Lower leg skin (tissue), 3 donors: ENCODE measurements around the gene NANOS3.

Source experiments
- POLR2A ChIP-seq, 2 donors: fragments of 450-650 bp; IDR thresholded peaks; one replicate each; pipeline ENCODE4 v1.6.1; 2016 to 2017; ENCODE audit warnings: antibody characterized with exemption in 2 of 2, mild to moderate bottlenecking in 1 of 2, moderate library complexity in 1 of 2
- TF ChIP-seq, protein P1 (sequence below), 3 donors: fragments of 450-650 bp; IDR thresholded peaks; one replicate each; pipeline ENCODE4 v1.5.1; 2016; ENCODE audit warnings: antibody characterized with exemption in 3 of 3, mild to moderate bottlenecking in 3 of 3, moderate library complexity in 2 of 3

DNA sequence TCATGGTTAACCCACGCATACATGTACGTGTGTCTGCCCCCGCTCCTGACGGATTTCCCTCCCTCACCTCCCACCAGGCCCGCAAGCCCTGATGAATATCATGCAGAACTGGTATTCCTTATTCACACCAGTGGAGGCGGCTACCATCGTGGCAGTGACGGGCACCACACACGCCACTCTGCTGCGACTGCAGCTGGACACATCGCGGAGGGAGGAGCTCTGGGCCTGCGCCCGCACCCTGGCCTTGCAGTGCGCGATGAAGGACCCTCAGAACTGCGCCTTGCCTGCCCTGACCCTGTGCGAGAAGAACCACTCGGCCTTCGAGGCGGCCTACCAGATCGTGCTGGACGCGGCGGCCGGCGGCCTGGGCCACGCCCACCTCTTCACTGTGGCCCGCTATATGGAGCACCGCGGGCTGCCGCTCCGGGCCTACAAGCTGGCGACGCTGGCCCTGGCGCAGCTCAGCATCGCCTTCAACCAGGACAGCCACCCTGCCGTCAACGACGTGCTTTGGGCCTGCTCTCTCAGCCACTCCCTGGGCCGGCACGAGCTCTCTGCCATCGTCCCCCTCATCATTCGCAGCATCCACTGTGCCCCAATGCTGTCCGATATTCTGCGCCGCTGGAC, 46.7 kb upstream of the NANOS3 start:
- TF ChIP-seq, protein P1, sequence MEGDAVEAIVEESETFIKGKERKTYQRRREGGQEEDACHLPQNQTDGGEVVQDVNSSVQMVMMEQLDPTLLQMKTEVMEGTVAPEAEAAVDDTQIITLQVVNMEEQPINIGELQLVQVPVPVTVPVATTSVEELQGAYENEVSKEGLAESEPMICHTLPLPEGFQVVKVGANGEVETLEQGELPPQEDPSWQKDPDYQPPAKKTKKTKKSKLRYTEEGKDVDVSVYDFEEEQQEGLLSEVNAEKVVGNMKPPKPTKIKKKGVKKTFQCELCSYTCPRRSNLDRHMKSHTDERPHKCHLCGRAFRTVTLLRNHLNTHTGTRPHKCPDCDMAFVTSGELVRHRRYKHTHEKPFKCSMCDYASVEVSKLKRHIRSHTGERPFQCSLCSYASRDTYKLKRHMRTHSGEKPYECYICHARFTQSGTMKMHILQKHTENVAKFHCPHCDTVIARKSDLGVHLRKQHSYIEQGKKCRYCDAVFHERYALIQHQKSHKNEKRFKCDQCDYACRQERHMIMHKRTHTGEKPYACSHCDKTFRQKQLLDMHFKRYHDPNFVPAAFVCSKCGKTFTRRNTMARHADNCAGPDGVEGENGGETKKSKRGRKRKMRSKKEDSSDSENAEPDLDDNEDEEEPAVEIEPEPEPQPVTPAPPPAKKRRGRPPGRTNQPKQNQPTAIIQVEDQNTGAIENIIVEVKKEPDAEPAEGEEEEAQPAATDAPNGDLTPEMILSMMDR (IDR thresholded peaks at IDR 0.05), result no peak
- no peak for TF ChIP-seq POLR2A (IDR thresholded peaks at IDR 0.05)
